GM18498 (cell line): ENCODE measurements around the gene SPARC.

Experiments
- ATAC-seq: cut with Tn5 transposase; IDR thresholded peaks from one replicate; pipeline ENCODE4 v1.9.1; 2021; ENCODE audit warnings: mild to moderate bottlenecking, moderate library complexity; ENCODE audit not compliant: unreplicated experiment

SPARC gene

GRCh38 chr5:151628112-151628823 is 58.4 kb downstream of the SPARC start:
- ATAC-seq, result no peak

- no peak for ATAC-seq
Measured at GRCh38 chr5:151627650-151628049, 59.1 kb downstream of the SPARC start.

- no peak for ATAC-seq
Measured at GRCh38 chr5:151625285-151625684, 61.4 kb downstream of the SPARC start.

GRCh38 chr5:151624476-151624875 is 62.2 kb downstream of the SPARC start:
- no peak for ATAC-seq

GRCh38 chr5:151622367-151623088 is 64.2 kb downstream of the SPARC start:
- ATAC-seq, result no peak

- no peak for ATAC-seq
Measured at GRCh38 chr5:151620461-151620840, 66.3 kb downstream of the SPARC start.

GRCh38 chr5:151619812-151620460 is 66.8 kb downstream of the SPARC start:
- ATAC-seq, result no peak

GRCh38 chr5:151618907-151619306 is 67.8 kb downstream of the SPARC start:
- no peak for ATAC-seq

GRCh38 chr5:151617841-151618710 is 68.6 kb downstream of the SPARC start:
- no peak for ATAC-seq

- no peak for ATAC-seq
Measured at GRCh38 chr5:151617383-151617840, 69.3 kb downstream of the SPARC start.

GRCh38 chr5:151615431-151615830 is 71.3 kb downstream of the SPARC start:
- ATAC-seq, result peak; percentile 50

GRCh38 chr5:151614565-151614964 is 72.2 kb downstream of the SPARC start:
- ATAC-seq, result no peak

- ATAC-seq, result peak; percentile 85
Measured at GRCh38 chr5:151612689-151613427, 73.9 kb downstream of the SPARC start.

GRCh38 chr5:151611127-151611775 is 75.5 kb downstream of the SPARC start:
- no peak for ATAC-seq
